NCI-H345 (cell line): ENCODE measurements around the gene EPB41L2.
"Not testable (repeated sequence)": the region's sequence is repeated elsewhere in the genome, so short reads cannot be mapped to it uniquely, and the experiment has no call there.

ENCODE experiments used
- DNase-seq: peaks from one replicate; lab custom pipeline; 2025; lab: John Stamatoyannopoulos, UW

Gene EPB41L2

DNA sequence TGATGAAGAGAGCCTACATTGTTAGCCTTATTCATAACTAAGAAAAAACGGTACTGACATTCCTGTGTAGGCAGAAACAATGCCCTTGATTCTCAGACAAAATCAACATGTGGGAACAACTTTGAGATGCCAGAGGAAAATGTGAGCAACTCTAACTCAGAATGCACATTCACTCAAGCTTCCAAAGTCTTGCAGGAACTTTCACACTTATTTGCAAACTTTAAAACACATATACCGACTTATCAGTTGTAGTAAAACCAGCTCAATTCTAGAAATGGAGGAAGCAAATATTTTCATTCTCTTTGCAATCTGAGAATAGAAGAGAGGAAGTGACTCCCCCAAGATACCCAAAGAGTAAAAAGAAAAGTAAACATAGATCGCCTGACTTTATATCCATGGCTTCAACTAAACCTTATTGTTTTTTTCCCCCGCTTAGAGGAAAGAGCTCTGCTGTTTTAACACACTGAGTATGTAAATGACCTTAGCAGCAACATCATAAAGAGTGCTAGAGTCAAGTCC, 117.6 kb downstream of the EPB41L2 start:
- DNase-seq, result no peak

DNA sequence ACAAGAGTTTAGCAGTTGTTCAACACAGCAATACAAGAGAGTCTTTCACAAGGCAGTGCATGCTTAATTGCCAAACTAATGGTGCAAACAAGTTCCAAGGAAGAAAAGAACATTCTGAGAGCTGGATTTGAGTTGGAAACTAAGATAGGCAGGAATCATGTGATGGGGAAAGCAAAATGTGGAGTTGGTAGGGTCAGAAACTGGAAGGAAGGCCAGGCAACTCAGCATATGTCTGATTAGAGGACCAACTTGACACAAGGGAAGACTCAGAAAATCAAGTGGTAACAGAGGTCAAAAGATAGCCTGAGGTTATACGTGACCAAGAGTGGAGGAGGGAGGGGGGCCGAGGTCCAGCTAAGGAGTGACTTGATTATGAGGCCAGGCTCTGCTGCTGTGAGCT, 118.6 kb downstream of the EPB41L2 start:
- DNase-seq, result no peak

DNA sequence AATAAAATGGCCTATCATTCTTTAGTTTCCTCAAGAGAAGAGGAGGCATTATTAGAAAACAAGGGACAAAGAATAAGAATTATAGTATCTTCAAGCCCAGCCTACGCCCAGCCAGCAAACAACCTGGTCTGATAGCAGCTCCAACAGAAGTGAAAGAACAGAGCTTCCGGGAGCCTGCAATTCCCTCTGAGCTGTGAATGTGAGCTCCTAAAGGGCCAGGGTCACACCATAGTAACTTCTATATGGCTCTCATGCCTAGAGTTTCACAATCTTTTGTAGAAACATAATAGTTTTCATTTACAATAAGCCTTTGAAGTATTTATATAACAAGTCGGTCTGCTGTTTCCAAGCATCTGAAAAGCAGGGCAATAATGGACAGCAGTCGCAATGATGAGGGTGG, 119.3 kb downstream of the EPB41L2 start:
- DNase-seq, result no peak

DNA sequence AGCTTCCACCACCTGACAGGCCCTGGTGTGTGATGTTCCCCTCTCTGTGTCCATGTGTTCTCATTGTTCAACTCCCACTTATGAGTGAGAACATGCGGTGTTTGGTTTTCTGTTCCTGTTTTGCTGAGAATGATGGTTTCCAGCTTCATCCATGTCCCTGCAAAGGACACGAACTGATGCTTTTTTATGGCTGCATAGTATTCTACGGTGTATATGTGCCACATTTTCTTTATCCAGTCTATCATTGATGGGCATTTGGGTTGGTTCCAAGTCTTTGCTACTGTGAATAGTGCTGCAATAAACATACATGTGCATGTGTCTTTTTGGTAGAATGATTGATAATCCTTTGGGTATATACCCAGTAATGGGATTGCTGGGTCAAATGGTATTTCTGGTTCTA, 120.3 kb downstream of the EPB41L2 start:
- DNase-seq, result not testable (repeated sequence)

DNA sequence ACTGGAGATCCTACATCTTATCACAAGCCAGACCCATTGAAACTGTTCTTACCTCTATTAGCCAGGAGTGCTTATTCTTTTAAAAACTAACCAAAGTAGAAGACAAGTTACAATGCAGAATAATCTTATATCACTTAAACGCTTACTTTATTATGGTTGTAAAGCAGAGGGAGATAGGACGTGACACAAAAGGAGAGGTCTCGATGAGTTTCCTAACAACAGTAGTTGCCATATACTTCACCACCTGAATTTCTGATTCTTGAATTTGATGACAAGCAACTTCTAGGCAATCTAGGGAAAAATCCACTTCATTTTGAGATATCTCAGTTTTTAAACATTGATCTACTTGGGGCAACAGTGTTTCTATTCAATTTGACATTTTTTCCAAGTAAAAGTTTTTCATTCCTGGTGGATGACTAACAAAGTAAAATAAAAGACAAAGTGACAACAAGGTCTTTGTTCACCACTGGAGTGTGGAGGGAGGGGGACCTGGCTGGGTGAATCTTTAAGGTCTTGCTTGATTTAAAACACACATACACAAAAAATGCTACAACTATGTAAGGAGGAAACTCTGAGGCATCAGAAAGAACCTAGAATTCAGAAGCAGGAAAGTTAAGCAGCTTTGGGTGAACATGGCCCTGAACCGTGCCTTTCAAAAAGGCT, 125.0 kb downstream of the EPB41L2 start:
- DNase-seq, result no peak

DNA sequence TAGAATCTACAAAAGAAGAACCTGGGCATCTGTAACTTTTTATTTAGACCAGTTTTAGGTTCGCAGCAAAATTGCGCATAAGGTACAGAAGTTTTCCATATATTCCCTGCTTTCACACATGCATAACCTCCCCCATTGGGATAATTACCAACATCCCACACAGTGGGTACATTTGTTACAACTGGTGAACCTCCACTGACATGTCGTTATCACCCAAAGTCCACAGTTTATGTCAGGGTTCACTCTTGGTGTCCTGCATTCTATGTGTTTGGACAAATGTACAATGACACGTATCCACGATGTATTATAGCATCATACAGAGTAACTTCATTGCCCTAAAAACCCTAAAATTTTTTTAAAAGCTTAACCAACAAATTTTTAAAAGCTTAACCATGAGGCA, 126.1 kb downstream of the EPB41L2 start:
- DNase-seq, result no peak

DNA sequence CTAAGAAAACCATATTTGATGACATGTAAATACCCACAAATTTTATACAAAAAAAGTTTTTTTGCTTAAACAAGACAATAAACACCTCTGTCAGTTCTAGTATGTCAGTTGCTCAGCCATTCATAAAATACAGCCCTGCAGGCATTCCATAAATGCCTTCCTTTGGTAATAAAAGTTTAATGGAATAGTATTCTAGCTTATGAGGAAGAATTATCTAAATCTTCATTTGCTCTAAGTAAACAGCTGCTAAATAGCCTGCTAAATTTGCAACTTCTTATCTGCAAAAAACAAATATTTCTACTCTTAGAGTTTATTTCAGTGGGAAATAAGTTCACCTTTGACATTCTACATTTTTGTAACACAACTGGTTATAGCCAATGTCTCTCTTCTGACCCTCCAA, 127.1 kb downstream of the EPB41L2 start:
- DNase-seq, result no peak

DNA sequence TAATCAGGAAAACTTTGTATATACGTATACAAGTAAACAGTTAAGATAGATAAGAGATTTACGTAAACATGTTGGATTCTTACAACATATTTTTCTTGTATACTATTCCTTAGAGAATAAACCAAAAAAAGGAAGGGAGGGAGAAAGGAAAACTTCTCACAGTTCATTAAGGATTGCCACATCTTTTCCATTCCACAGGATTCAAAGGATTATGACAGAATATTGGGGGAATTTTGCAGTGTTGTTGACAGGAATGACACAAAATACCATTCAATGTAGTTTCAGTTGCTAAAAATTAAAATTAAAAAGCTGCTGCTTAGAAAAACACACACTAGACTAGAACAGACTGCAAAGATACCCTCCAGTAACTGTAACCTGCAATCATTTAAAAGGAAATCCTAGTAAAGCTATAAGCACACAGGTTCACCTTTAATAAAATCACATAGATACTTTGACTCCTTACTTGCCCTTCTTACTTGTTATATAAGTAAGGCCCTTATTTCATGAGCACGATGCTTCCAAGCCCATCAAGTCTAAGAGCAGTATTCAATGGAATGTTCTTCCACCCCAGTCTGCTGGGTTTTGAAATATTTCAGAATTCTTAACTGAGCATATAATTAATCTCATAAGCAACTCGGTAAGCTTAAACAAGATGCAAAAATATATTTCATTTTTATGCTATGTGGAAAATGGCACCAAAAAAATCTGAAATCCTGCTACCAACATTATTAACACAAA, 128.0 kb downstream of the EPB41L2 start:
- no peak for DNase-seq

DNA sequence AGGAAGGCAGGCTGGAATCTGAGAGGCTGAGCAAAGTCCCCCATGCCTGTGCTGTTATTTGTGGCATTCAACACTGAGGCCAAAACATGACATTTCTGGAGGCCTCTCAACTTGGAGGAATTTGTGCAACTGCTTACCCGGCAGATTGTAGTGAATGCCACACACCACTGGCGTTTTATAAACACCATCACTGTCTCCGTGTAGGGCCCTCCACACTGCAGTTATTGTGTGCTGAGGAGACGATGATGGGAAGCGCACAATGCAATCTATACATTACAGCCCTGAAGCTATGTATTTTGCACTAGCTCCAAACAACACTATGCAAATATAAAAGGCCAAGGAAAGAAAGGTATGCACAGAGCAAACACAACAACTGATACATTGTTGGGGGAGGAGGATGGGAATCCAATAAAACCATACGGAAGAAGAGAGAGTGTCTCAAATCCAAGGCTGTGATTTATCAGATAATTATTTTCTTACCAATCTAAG, 129.3 kb downstream of the EPB41L2 start:
- no peak for DNase-seq

DNA sequence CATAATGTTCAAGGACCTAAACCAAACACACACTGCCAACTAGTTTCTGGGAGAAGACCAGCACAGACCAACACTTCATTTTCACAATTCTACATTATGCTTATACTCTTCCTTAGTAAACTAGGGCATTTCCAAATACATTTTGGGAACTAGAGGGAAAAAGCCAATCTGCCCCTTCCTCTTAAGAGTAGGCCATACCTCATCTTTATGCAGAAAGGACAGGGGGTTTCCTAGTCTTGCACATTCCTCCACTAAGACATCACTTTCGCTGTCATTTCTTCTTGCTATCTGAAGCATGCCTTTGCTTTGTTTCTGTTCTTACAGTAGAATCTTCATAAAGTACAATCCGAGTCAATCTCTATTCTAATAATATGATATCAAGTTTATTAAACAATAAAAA, 130.1 kb downstream of the EPB41L2 start:
- DNase-seq, result no peak

DNA sequence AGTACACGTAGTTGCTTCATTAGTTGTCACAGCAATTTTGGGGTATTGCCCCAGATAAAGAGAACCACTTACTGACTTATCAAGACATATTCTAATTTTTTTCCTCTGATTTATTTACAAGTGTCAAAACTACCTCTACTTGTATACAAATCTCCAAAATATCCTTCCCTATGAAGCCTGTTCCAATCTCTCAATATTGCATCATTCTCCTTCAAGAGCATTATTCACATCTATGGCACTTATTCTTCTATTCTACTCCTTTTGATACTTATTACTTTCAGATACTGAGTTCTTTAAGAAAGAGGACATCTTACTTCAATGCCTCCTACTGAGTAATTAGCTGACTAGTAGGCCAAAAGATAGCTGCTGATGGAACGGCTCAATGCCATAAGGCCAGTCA, 130.6 kb downstream of the EPB41L2 start:
- no peak for DNase-seq

DNA sequence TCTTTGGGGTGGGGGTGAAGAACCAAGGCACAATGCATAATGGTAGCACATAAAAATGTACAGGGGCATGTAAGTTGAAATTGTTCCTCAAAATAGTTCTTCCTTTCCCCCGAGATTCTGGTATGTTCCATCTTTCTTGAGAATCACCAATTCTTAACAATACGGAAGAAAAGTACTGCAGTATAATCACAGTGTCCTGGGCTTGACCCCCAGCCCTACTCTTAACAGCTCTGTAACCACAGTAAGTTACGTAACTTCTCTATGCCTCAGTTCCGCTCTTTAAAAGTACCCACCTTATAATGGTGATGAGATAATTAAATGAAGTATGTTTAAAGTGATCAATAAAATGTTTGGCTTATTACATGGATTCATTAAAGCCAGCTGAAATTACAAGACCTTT, 131.4 kb downstream of the EPB41L2 start:
- no peak for DNase-seq

DNA sequence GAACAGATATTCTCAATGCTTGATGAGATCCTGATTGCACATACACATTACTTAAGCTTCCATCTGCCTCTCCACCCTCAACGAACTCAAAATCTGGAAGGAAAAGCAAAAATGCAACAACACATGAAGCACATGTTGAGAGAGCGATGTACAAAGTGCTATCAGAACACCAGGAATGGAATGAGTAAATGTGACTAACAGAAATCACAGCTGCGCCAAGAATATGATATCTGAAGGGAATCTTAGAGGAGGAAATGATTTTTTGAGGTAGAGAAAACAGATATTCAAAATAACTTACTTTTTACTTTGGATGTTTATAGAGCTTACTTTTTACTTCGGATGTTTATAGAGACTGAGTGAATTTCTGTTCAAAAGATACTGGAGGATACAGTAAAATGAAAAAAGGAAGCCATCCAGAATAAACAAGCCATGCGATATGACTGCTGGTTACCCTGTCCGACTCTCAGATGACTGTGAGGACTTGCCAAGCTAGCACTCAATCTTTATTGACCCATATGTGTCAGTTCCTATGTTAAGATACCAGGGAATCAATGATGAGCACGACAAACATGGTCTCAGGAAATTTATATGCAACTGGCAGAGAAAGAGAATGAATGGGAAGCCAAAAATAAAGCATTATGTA, 133.9 kb downstream of the EPB41L2 start:
- no peak for DNase-seq

DNA sequence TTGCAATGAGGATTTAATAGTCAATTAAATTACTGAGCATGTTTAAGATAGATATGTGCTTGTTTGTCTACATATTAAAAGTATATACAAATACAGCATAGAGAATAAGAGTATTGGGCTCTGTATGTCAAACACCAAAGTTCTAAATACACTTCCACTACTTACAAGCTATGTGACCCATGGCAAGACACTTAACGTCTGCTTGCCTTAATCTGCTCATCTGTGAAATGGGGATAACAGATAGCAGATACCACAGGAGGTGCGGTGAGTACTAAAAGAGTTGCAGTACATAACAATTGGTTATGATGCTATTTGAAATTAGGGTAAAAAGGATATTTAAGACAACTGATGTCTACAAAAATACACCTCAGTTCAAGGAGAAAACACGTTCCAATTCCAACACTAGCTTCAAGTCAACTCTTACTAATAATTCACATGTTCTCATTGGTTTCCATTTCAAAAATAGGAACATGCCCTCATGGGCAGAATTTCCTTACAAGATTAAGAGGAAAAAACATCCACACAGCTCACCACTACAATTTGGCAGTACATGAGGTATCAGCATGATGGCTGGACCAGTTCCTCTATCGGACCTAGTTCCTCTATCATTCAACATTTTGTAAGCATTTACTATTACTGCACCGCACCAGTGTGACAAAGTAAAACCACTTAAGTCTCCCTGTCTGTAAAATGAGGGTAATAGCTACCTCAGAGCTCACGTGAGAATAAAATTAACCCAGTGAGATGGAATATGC, 134.7 kb downstream of the EPB41L2 start:
- DNase-seq, result no peak

DNA sequence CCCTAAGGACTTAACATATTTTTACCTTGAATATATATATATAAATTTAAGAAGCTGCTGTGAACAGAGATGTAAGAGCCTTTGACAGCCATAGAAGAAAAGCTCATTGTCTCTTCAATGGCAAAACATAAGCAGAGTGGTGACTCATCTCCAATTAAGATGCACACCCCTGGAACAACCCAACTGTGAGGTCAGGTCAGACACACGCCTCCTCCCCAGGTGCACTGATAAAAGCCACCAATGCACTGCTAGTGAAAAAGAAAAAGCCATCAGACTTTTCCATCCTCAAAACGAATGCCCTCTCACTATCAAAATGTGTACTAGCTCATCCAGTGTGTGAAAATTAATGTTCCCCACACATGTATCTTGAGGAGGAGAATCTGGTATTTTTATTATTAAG, 135.7 kb downstream of the EPB41L2 start:
- no peak for DNase-seq

DNA sequence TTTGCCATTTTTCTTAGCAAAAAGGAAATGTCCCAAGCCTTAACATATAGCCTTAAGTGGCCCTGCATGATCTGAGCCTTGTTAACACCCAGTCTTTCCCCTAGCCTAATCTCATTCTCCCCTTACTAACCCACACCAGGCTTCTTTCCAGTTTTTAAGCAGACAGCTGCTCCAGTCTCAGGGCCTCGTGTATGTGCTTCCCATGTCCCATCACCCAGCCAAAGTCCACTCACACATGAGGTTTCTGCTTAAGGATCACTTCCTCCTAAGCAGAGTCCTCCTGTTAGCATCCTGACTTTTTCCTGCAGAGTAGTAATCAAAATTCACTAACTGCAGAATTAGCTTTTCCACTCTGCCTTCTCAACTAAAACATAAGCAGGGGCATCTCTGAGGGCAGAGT, 139.7 kb downstream of the EPB41L2 start:
- no peak for DNase-seq

DNA sequence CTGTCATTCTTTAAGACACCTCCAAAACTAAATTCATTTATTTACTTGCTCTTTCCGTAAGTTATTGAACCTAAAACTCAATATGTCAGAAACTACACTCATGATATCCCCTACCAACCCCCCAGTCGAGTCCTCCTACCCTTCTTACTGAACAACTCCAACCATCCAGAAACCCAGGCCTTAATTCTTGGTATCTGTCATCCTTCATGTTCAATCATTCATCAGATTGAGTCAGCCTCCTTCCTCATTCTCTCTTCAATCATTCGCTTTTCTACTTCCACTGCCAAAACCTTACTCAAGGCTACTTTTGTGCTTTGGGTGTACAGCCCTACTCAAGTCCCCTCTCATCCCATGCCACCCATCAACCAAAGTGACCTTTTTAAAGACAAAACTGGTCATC, 140.1 kb downstream of the EPB41L2 start:
- DNase-seq, result no peak

DNA sequence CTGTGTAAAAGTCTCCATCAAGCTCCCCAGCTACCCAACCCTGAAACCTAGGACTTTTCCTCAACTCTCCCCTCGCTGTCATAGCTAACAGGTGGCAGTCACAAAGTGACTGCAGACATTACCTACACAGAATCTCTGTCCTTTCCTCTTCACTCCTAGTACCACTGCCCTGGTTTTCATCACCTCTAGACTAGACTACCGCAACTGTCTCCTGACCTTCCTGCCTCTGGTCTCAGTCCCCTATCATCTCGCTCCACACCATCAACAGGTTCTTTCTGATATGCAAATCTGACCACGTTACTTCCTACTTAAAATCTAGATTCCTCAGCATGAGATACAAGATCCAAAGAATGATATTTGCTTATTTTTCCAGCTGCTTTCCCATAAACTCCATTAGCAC, 142.1 kb downstream of the EPB41L2 start:
- DNase-seq, result no peak

DNA sequence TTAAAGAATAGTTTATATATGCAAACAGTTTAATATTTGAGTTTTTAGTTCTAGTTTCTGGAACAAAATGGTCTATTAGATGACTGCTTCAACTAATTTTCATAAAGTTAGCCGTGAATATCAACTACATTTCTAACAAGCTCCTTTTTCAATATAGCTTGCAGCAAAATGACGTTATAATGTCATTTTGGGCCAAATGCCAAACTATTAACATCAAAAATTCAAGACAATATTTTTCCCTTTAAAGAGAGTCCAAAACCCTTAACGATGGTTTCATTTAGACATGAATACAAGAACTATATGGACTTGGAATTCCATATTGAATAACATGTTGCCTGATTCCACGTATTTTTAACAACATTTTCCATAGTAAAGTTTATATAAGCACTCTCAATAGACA, 144.9 kb downstream of the EPB41L2 start:
- no peak for DNase-seq

DNA sequence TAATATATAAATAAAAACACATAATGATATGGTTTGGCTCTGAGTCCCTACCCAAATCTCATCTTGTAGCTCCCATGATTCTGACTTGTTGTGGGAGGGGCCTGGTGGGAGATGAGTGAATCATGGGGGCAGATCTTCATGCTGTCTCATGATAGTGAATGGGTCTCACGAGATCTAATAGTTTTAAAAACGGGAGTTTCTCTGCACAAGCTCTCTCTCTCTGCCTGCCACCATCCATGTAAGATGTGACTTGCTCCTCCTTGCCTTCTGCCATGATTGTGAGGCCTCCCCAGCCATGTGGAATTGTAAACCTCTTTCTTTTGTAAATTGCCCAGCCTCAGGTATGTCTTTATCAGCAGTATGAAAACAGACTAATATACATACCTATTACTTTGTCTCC, 147.4 kb downstream of the EPB41L2 start:
- DNase-seq, result not testable (repeated sequence)

DNA sequence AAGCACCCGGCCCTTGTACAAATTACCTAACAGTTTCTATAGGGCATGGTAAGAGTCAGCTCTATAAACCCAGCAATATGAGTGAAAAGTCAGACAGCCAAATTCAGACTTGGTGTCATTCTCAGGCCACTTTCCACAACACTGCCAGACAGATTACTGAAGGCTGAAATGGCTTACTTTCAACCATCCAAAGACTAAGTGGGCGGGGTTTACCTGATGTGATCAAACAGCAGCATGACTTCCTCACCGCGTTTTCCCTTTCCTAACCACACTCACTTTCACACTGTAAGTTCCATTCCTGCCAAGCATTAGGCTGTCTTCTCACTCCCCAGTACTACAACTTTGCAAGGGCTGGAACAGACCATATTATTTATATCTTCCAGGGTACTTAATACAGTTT, 149.9 kb downstream of the EPB41L2 start:
- no peak for DNase-seq

DNA sequence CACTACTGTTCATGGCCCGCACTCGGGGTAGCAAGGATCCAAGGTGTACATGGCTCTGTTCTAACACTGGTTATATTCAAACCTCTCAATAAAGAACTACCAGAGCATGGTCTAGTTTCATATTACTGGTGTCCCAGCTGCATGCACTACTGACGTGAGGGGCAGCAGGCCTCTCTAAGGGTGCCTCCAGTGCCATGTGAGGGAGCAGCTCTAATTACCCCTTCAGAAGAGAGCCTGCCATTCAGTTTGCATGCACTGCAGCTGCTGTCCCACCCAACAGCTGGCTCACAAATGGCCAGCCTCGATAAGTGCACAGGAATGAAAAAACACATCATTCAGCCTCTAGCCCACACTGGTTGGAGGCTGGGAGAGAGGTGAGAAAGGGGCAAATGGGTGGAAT, 150.6 kb downstream of the EPB41L2 start:
- no peak for DNase-seq
